OCI-LY1 (cell line): ENCODE data around the gene GRM7.

ENCODE experiments used
- EZH2 ChIP-seq: fragments of 200-600 bp; sonication (generic), shearing (Covaris generic); IDR thresholded peaks from 2 replicates; pipeline ENCODE4 v1.8.0; 2017; ENCODE audit warnings: borderline replicate concordance, mixed run types, mild to moderate bottlenecking, antibody characterized with exemption, low read length, moderate library complexity, mixed read lengths
- TF ChIP-seq, protein P1 (sequence below): fragments of 200-600 bp; sonication (generic), shearing (Covaris generic); IDR thresholded peaks from 2 replicates; pipeline ENCODE4 v1.5.1; 2017; ENCODE audit warnings: mild to moderate bottlenecking, antibody characterized with exemption, low read length, moderate library complexity, mixed read lengths

DNA sequence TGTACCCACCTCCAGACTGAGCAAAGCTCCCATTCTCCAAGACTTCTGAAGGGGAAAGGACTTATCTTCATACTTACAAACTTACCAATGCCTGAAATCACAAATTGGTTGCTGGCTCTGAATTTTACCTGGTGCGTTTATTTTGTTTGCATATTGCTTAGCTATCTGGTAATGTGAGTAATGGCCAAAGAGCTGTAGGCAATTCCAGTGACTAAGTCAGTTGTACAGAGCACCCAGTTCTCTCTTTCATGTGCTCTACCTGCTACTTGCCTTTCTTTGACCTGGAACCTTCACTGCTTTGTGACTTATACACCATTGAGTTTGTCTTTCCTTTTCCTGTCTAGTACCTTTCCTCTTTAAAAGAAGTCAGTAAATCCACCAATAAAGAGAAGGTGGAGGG lies 884.8 kb downstream of the GRM7 start:
- TF ChIP-seq EZH2 = no peak
- TF ChIP-seq, protein P1, sequence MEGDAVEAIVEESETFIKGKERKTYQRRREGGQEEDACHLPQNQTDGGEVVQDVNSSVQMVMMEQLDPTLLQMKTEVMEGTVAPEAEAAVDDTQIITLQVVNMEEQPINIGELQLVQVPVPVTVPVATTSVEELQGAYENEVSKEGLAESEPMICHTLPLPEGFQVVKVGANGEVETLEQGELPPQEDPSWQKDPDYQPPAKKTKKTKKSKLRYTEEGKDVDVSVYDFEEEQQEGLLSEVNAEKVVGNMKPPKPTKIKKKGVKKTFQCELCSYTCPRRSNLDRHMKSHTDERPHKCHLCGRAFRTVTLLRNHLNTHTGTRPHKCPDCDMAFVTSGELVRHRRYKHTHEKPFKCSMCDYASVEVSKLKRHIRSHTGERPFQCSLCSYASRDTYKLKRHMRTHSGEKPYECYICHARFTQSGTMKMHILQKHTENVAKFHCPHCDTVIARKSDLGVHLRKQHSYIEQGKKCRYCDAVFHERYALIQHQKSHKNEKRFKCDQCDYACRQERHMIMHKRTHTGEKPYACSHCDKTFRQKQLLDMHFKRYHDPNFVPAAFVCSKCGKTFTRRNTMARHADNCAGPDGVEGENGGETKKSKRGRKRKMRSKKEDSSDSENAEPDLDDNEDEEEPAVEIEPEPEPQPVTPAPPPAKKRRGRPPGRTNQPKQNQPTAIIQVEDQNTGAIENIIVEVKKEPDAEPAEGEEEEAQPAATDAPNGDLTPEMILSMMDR = no peak
